CD4-positive, alpha-beta T cell treated with Interleukin-17A for 1 hour (primary cell): ENCODE measurements around the gene RETREG3.
"Not testable (repeated sequence)": the region's sequence is repeated elsewhere in the genome, so short reads cannot be mapped to it uniquely, and the experiment has no call there.

Experiments used
- DNase-seq: peaks from one replicate; pipeline ENCODE4 v3.0.0-alpha.2; 2020

The RETREG3 gene

GRCh38 chr17:42548993-42549755 is 60.0 kb downstream of the RETREG3 start:
- DNase-seq, result no peak

- peak; percentile 81 for DNase-seq
Measured at GRCh38 chr17:42548070-42548837, 60.9 kb downstream of the RETREG3 start.

- DNase-seq, result no peak
Measured at GRCh38 chr17:42547698-42548069, 61.5 kb downstream of the RETREG3 start.

GRCh38 chr17:42547001-42547461 is 62.1 kb downstream of the RETREG3 start:
- DNase-seq, result no peak

- not testable (repeated sequence) for DNase-seq
Measured at GRCh38 chr17:42545755-42546505, 63.2 kb downstream of the RETREG3 start.

- no peak for DNase-seq
Measured at GRCh38 chr17:42544874-42545283, 64.3 kb downstream of the RETREG3 start.

GRCh38 chr17:42543190-42544079 is 65.7 kb downstream of the RETREG3 start:
- DNase-seq, result no peak

GRCh38 chr17:42541041-42541833 is 67.9 kb downstream of the RETREG3 start:
- no peak for DNase-seq

GRCh38 chr17:42540558-42540957 is 68.6 kb downstream of the RETREG3 start:
- DNase-seq, result not testable (repeated sequence)

GRCh38 chr17:42538482-42538881 is 70.7 kb downstream of the RETREG3 start:
- no peak for DNase-seq

- no peak for DNase-seq
Measured at GRCh38 chr17:42537826-42538451, 71.2 kb downstream of the RETREG3 start.

GRCh38 chr17:42537156-42537805 is 71.9 kb downstream of the RETREG3 start:
- DNase-seq, result no peak

- DNase-seq, result peak; percentile 67
Measured at GRCh38 chr17:42536372-42537155, 72.6 kb downstream of the RETREG3 start.

GRCh38 chr17:42536048-42536371 is 73.2 kb downstream of the RETREG3 start, which contains the start of gene NAGLU:
Gene NAGLU (plus strand): TSS chr17:42536241. CDS start chr17:42536273, 32 bp downstream.
- DNase-seq, result peak; percentile 81

- no peak for DNase-seq
Measured at GRCh38 chr17:42535155-42536047, 73.8 kb downstream of the RETREG3 start.

GRCh38 chr17:42531455-42532354 is 77.5 kb downstream of the RETREG3 start:
- DNase-seq, result peak; percentile 57

GRCh38 chr17:42530952-42531454 is 78.2 kb downstream of the RETREG3 start:
- no peak for DNase-seq
